Right atrium auricular region (tissue), 2 donors: ENCODE data around the gene CLEC10A. TPM values are rescaled to one million over a fixed set of nuclear protein-coding genes. Genes with fewer than 3 reads are reported as not detected.
"Not testable (repeated sequence)": the region's sequence is repeated elsewhere in the genome, so short reads cannot be mapped to it uniquely, and the experiment has no call there.

Source experiments
- DNase-seq: peaks from one replicate; pipeline ENCODE4 v3.0.0-alpha.2; 2019; ENCODE audit warnings: low spot score
- H3K27ac ChIP-seq, 2 donors: fragments of 200-600 bp; sonication (generic); 1 replicate in 1 of 2; 2 replicates in 1 of 2; pipeline ENCODE4 v1.5.1; 2016 to 2019
- H3K27me3 ChIP-seq, 2 donors: fragments of 200-600 bp; sonication (generic); one replicate each; pipeline versions ENCODE4 v1.5.1 to v1.6.0; 2017 to 2019
- H3K36me3 ChIP-seq: fragments of 200-600 bp; sonication (generic); one replicate; pipeline ENCODE4 v1.5.1; 2016
- H3K4me1 ChIP-seq, 2 donors: fragments of 200-600 bp; sonication (generic); one replicate each; pipeline versions ENCODE4 v1.5.1 to v1.6.0; 2017 to 2019
- H3K4me3 ChIP-seq, 2 donors: fragments of 200-600 bp; sonication (generic); 1 replicate in 1 of 2; 2 replicates in 1 of 2; pipeline ENCODE4 v1.5.1; 2017 to 2019; ENCODE audit warnings: mild to moderate bottlenecking in 1 of 2, moderate library complexity in 1 of 2
- H3K9me3 ChIP-seq, 2 donors: fragments of 200-600 bp; sonication (generic); one replicate each; pipeline ENCODE4 v1.5.1; 2019
- CTCF ChIP-seq, 2 donors: fragments of 200-600 bp; sonication (generic); IDR thresholded peaks; one replicate each; pipeline ENCODE4 v1.5.1; 2019; ENCODE audit warnings: antibody characterized with exemption in 2 of 2
- total RNA-seq, 2 donors: library from RNA; depleted of rRNA; stranded (reverse); fragments of >200 nt; gene quantifications; one replicate each; pipeline ENCODE4 v1.1.0, GENCODE V29; 2016

The CLEC10A gene
- total RNA-seq, 2 donors from 2014 or later: 1.4 to 3.6 TPM

- Histone ChIP-seq H3K4me3 (no peak overlapping the region), H3K27ac (no peak overlapping the region), H3K4me1 (no peaks in the 10 kb centered on the region), H3K36me3 (no peaks in the 10 kb centered on the region), H3K9me3 (no peaks in the 10 kb centered on the region), H3K27me3 (no peaks in the 10 kb centered on the region)
- TF ChIP-seq CTCF (IDR thresholded peaks at IDR 0.05): no peak
- no peak for DNase-seq
Observed at GRCh38 chr17:7058831-7059447, 21.1 kb downstream of the CLEC10A start.

- H3K27me3 ChIP-seq: no peaks in the 10 kb centered on the region
- no peak for TF ChIP-seq CTCF (IDR thresholded peaks at IDR 0.05)
- H3K4me1 ChIP-seq: no peaks in the 10 kb centered on the region
- no peaks in the 10 kb centered on the region for H3K9me3 ChIP-seq
- no peaks in the 10 kb centered on the region for H3K36me3 ChIP-seq
- no peak overlapping the region for H3K4me3 ChIP-seq
- DNase-seq: no peak
- no peak overlapping the region for H3K27ac ChIP-seq
Observed at GRCh38 chr17:7056386-7056785, 23.7 kb downstream of the CLEC10A start.

- DNase-seq, H3K27ac ChIP-seq, H3K27me3 ChIP-seq, H3K4me3 ChIP-seq, H3K36me3 ChIP-seq, H3K9me3 ChIP-seq: not testable (repeated sequence)
- H3K4me1 ChIP-seq: peaks cover 0 to 16% of the 10 kb centered on the region in 2 donors
Observed at GRCh38 chr17:7050583-7050982, 29.5 kb downstream of the CLEC10A start.

DNA sequence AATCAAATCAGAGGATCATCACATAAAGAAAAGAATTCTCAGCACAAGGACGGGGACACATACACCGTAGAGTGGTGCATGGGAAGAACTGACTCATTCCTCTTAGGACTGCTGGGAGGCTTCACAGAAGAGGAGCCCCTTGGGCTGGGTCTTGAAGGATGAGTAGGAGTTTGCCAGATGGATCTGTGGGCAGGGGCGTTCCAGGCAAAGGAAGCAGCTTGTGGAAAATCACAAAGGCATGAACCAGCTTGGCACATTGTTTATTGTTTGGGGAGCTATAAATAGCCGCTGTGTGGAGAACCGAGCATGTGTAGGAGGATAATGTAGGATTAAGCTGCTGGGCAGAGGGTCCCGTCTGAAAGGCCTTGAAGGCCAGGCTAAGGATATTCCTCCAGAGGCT, 31.1 kb downstream of the CLEC10A start:
- no peak for TF ChIP-seq CTCF (IDR thresholded peaks at IDR 0.05)
- H3K4me1 ChIP-seq: peaks cover 0 to 20% of the 10 kb centered on the region in 2 donors
- H3K36me3 ChIP-seq: no peaks in the 10 kb centered on the region
- DNase-seq: no peak
- no peaks in the 10 kb centered on the region for H3K27me3 ChIP-seq
- H3K9me3 ChIP-seq: no peaks in the 10 kb centered on the region
- no peak overlapping the region for H3K27ac ChIP-seq
- no peak overlapping the region for H3K4me3 ChIP-seq

- no peak overlapping the region for H3K27ac ChIP-seq
- H3K4me3 ChIP-seq: no peak overlapping the region
- peaks cover 0 to 4% of the 10 kb centered on the region in 2 donors for H3K27me3 ChIP-seq
- TF ChIP-seq CTCF (IDR thresholded peaks at IDR 0.05): no peak
- H3K36me3 ChIP-seq: no peaks in the 10 kb centered on the region
- no peaks in the 10 kb centered on the region for H3K9me3 ChIP-seq
- H3K4me1 ChIP-seq: peaks cover 0 to 34% of the 10 kb centered on the region in 2 donors
- DNase-seq: no peak
Observed at GRCh38 chr17:7047566-7047965, 32.5 kb downstream of the CLEC10A start.

DNA sequence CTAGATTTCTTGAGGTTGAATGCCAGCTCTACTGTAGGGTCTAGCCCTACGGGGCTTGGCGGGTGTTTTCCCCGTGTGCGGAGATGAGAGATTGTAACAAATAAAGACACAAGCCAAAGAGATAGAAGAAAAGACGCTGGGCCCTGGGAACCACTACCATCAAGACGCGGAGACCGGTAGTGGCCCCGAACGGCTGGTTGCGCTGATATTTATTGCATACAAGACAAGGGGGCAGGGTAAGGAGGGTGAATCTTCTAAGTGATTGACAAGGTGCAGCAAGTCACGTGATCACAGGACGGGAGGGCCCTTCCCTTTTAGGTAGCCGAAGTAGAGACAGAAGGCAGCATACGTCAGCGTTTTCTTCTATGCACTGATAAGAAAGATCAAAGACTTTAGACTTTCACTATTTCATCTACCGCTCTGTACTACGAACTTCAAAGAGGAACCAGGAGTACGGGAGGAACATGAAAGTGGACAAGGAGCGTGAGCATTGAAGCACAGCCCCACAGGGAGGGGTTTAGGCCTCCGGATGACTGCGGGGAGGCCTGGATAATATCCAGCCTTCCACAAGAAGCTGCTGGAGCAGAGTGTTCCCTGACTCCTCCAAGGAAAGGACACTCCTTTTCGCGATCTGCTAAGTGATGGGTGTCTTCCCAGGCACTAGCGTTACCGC, 33.2 kb downstream of the CLEC10A start:
- H3K4me3 ChIP-seq: peak overlapping the region; percentile 10 to 33
- H3K4me1 ChIP-seq: peaks cover 0 to 41% of the 10 kb centered on the region in 2 donors
- H3K27me3 ChIP-seq, H3K36me3 ChIP-seq, DNase-seq, H3K27ac ChIP-seq, H3K9me3 ChIP-seq: not testable (repeated sequence)
